MM.1S (cell line): ENCODE data around the gene KRT9.

ENCODE experiments used
- CTCF ChIP-seq: fragments of 300-600 bp; sonication (generic); IDR thresholded peaks from 2 replicates; pipeline ENCODE4 v1.5.1; 2016; ENCODE audit warnings: antibody characterized with exemption, low read length, mixed read lengths
- EZH2 ChIP-seq: fragments of 300-600 bp; sonication (generic); optimal IDR thresholded peaks from 2 replicates; pipeline ENCODE3; 2017; ENCODE audit warnings: low read depth, mild to moderate bottlenecking, antibody characterized with exemption, low read length, mixed read lengths
- EZH2phosphoT487 ChIP-seq: fragments of 300-600 bp; sonication (generic); IDR thresholded peaks from 2 replicates; pipeline ENCODE4 v1.6.1; 2018; ENCODE audit warnings: antibody characterized with exemption, low read length

- TF ChIP-seq CTCF, result no peak
- no peak for TF ChIP-seq EZH2
- TF ChIP-seq EZH2phosphoT487, result no peak
Observed at GRCh38 chr17:41524261-41524660, 47.6 kb downstream of the KRT9 start.
